Naive thymus-derived CD4-positive, alpha-beta T cell (primary cell): Measurements from ENCODE around the gene TET2. TPM values are rescaled to one million over a fixed set of nuclear protein-coding genes. Genes with fewer than 3 reads are reported as not detected.
A peak's percentile ranks its signal among the peaks of the same experiment; 100 is the strongest.

Experiments
- ATAC-seq: fragments of 150-1000 bp; cut with Tn5 transposase; 2 replicates; pipeline ENCODE4 v1.10.0; 2021; ENCODE audit warnings: mild to moderate bottlenecking, moderate library complexity
- CTCF ChIA-PET: fragments of 350-600 bp; sonication (Branson Sonifier 250); formaldehyde crosslinking; loops from one replicate; lab custom pipeline; 2021; ENCODE audit warnings: antibody characterized with exemption; lab: Charles Lee
- POLR2A ChIA-PET: fragments of 350-600 bp; sonication (Branson Sonifier 250); formaldehyde crosslinking; loops from one replicate; lab custom pipeline; 2021; ENCODE audit warnings: antibody characterized with exemption, inconsistent platforms; lab: Charles Lee
- DNase-seq, 9 donors: peaks; one replicate each; pipeline versions ENCODE4 v3.0.0 to v3.0.0-alpha.2; 2020 to 2022; ENCODE audit warnings: mixed read lengths in 1 of 9
- H3K27ac ChIP-seq: one replicate; pipeline ENCODE4 v1.7.0; 2013; ENCODE audit warnings: mild to moderate bottlenecking, low read depth, low read length, moderate library complexity
- H3K27me3 ChIP-seq, 2 donors: one replicate each; pipeline ENCODE4 v1.7.0; 2013; ENCODE audit warnings: low read length in 2 of 2, mild to moderate bottlenecking in 2 of 2, moderate library complexity in 2 of 2; ENCODE audit not compliant: control insufficient read depth in 2 of 2, insufficient read depth in 2 of 2
- H3K36me3 ChIP-seq, 3 experiments: 1 replicate in 2 of 3; 2 replicates in 1 of 3; pipeline ENCODE4 v1.7.0; 2013; ENCODE audit warnings: low read length in 3 of 3, mild to moderate bottlenecking in 3 of 3, moderate library complexity in 1 of 3; ENCODE audit not compliant: insufficient read depth in 3 of 3, control insufficient read depth in 2 of 3
- H3K4me1 ChIP-seq, 2 donors: one replicate each; pipeline ENCODE4 v1.7.0; 2013; ENCODE audit warnings: low read length in 2 of 2, mild to moderate bottlenecking in 2 of 2, moderate library complexity in 1 of 2; ENCODE audit not compliant: control insufficient read depth in 2 of 2, insufficient read depth in 2 of 2
- H3K4me3 ChIP-seq: 2 replicates; pipeline ENCODE4 v1.7.0; 2013; ENCODE audit warnings: mild to moderate bottlenecking, low read length
- H3K9me3 ChIP-seq, 3 experiments: 1 replicate in 2 of 3; 2 replicates in 1 of 3; pipeline ENCODE4 v1.7.0; 2013; ENCODE audit warnings: low read length in 3 of 3; ENCODE audit not compliant: control insufficient read depth in 2 of 3
- H3K27ac Mint-ChIP-seq, 9 donors: one replicate each; pipeline ENCODE4 v1.8.0; 2020 to 2022; ENCODE audit warnings: mixed read lengths in 9 of 9, mild to moderate bottlenecking in 8 of 9, moderate library complexity in 5 of 9, inconsistent platforms in 2 of 9
- H3K27me3 Mint-ChIP-seq, 5 donors: one replicate each; pipeline ENCODE4 v1.8.0; 2021 to 2022; ENCODE audit warnings: mixed read lengths in 5 of 5, mild to moderate bottlenecking in 1 of 5
- H3K36me3 Mint-ChIP-seq, 5 donors: one replicate each; pipeline ENCODE4 v1.8.0; 2020 to 2022; ENCODE audit warnings: mixed read lengths in 5 of 5, mild to moderate bottlenecking in 3 of 5, inconsistent platforms in 1 of 5
- H3K4me1 Mint-ChIP-seq, 7 donors: one replicate each; pipeline ENCODE4 v1.8.0; 2020 to 2022; ENCODE audit warnings: mixed read lengths in 7 of 7, mild to moderate bottlenecking in 3 of 7, inconsistent platforms in 1 of 7
- H3K4me3 Mint-ChIP-seq, 10 donors: one replicate each; pipeline ENCODE4 v1.8.0; 2020 to 2022; ENCODE audit warnings: mild to moderate bottlenecking in 10 of 10, mixed read lengths in 10 of 10, moderate library complexity in 6 of 10, inconsistent platforms in 2 of 10
- H3K9me3 Mint-ChIP-seq, 11 donors: one replicate each; pipeline ENCODE4 v1.8.0; 2020 to 2022; ENCODE audit warnings: mixed read lengths in 11 of 11, mild to moderate bottlenecking in 4 of 11, inconsistent platforms in 1 of 11, moderate library complexity in 1 of 11
- intact Hi-C, 2 donors: fragments of 100-400 bp; cut with micrococcal nuclease; formaldehyde crosslinking; loops; one replicate each; pipeline ENCODE4 v1.15.1; 2023
- polyA plus RNA-seq, 2 donors: library from polyadenylated mRNA; unstranded; fragments of 300-500 nt; fragmentation: Illumina TruSeq; gene quantifications; one replicate each; pipeline ENCODE4 v1.2.3, GENCODE V29; 2021
- total RNA-seq, 6 experiments: library from RNA in 5 of 6; stranded (reverse) in 5 of 6; gene quantifications; 1 replicate in 5 of 6; 2 replicates in 1 of 6; pipeline ENCODE4 v1.2.3 and lab custom pipeline; 2021 to 2026

The TET2 gene
- total and polyA plus RNA-seq, 7 experiments from 2014 or later, result 12.8 to 78.4 (median 19.0) TPM

GRCh38 chr4:105276361-105277104, 129.9 kb downstream of the TET2 start:
- POLR2A ChIA-PET, result no interaction called here
- DNase-seq (no peak), ATAC-seq (no peak)
- Histone ChIP-seq H3K4me3 (no peak overlapping the region), H3K9me3 (no peaks in the 10 kb centered on the region), H3K27ac (no peak overlapping the region), H3K27me3 (no peaks in the 10 kb centered on the region), H3K4me1 (no peaks in the 10 kb centered on the region), H3K36me3 (peaks cover 0 to 35% (median 0%) of the 10 kb centered on the region in 3 experiments)
- H3K36me3 Mint-ChIP-seq, result peaks cover 20 to 49% (median 48%) of the 10 kb centered on the region in 5 donors
- intact Hi-C loops, result no loop called here
- CTCF ChIA-PET, result no interaction called here
- H3K4me1 Mint-ChIP-seq, result peaks cover 0 to 24% (median 18%) of the 10 kb centered on the region in 7 donors
- no peak overlapping the region for H3K4me3 Mint-ChIP-seq
- no peak overlapping the region for H3K27ac Mint-ChIP-seq
- peaks cover 0 to 3% (median 0%) of the 10 kb centered on the region in 11 donors for H3K9me3 Mint-ChIP-seq
- no peaks in the 10 kb centered on the region for H3K27me3 Mint-ChIP-seq

- H3K9me3 ChIP-seq, result no peaks in the 10 kb centered on the region
- POLR2A ChIA-PET, result no interaction called here
- intact Hi-C loops, result no loop called here
- no peak overlapping the region for H3K27ac ChIP-seq
- no peaks in the 10 kb centered on the region for H3K27me3 Mint-ChIP-seq
- peaks cover 0 to 15% (median 7%) of the 10 kb centered on the region in 7 donors for H3K4me1 Mint-ChIP-seq
- CTCF ChIA-PET, result interaction anchor here (0.6 kb wide), 1 partner anchor 143 kb away, joined by 4 read pairs; no protein-coding TSS in a partner anchor
- no peak for DNase-seq
- ATAC-seq, result no peak
- no peaks in the 10 kb centered on the region for H3K27me3 ChIP-seq
- no peaks in the 10 kb centered on the region for H3K4me1 ChIP-seq
- H3K36me3 ChIP-seq, result peaks cover 0 to 29% (median 0%) of the 10 kb centered on the region in 3 experiments
- H3K36me3 Mint-ChIP-seq, result peaks cover 13 to 38% (median 37%) of the 10 kb centered on the region in 5 donors
- no peak overlapping the region for H3K4me3 Mint-ChIP-seq
- peaks cover 0 to 3% (median 0%) of the 10 kb centered on the region in 11 donors for H3K9me3 Mint-ChIP-seq
- peak overlapping the region in 2 of 9 donors; percentile 32 to 65 for H3K27ac Mint-ChIP-seq
- H3K4me3 ChIP-seq, result no peak overlapping the region
Measured at GRCh38 chr4:105277702-105278101, 131.0 kb downstream of the TET2 start.

GRCh38 chr4:105279314-105279713, 132.6 kb downstream of the TET2 start:
- H3K9me3 ChIP-seq, result no peaks in the 10 kb centered on the region
- no peak overlapping the region for H3K27ac ChIP-seq
- intact Hi-C loops, result no loop called here
- H3K36me3 Mint-ChIP-seq, result peaks cover 13 to 28% (median 22%) of the 10 kb centered on the region in 5 donors
- DNase-seq, result no peak
- POLR2A ChIA-PET, result no interaction called here
- H3K9me3 Mint-ChIP-seq, result peaks cover 0 to 3% (median 0%) of the 10 kb centered on the region in 11 donors
- no peak overlapping the region for H3K4me3 Mint-ChIP-seq
- CTCF ChIA-PET, result no interaction called here
- peaks cover 0 to 21% (median 0%) of the 10 kb centered on the region in 3 experiments for H3K36me3 ChIP-seq
- H3K4me3 ChIP-seq, result no peak overlapping the region
- no peaks in the 10 kb centered on the region for H3K27me3 ChIP-seq
- no peaks in the 10 kb centered on the region for H3K27me3 Mint-ChIP-seq
- H3K27ac Mint-ChIP-seq, result peak overlapping the region in 5 of 9 donors; percentile 0 to 65 (median 3)
- H3K4me1 ChIP-seq, result no peaks in the 10 kb centered on the region
- ATAC-seq, result no peak
- H3K4me1 Mint-ChIP-seq, result peaks cover 0 to 15% (median 3%) of the 10 kb centered on the region in 7 donors

GRCh38 chr4:105280338-105281123, 133.9 kb downstream of the TET2 start:
- no peaks in the 10 kb centered on the region for H3K27me3 Mint-ChIP-seq
- no peak overlapping the region for H3K4me3 Mint-ChIP-seq
- H3K36me3 ChIP-seq, result peaks cover 0 to 10% (median 0%) of the 10 kb centered on the region in 3 experiments
- H3K4me3 ChIP-seq, result no peak overlapping the region
- H3K9me3 Mint-ChIP-seq, result peaks cover 0 to 4% (median 0%) of the 10 kb centered on the region in 11 donors
- ATAC-seq (no peak), DNase-seq (no peak)
- peaks cover 0 to 15% (median 3%) of the 10 kb centered on the region in 7 donors for H3K4me1 Mint-ChIP-seq
- intact Hi-C loops, result no loop called here
- H3K36me3 Mint-ChIP-seq, result peaks cover 4 to 16% (median 12%) of the 10 kb centered on the region in 5 donors
- no peak overlapping the region for H3K27ac ChIP-seq
- CTCF ChIA-PET, result no interaction called here
- no peaks in the 10 kb centered on the region for H3K4me1 ChIP-seq
- H3K27me3 ChIP-seq, result no peaks in the 10 kb centered on the region
- H3K27ac Mint-ChIP-seq, result peak overlapping the region in 3 of 9 donors; percentile 17 to 70 (median 63)
- POLR2A ChIA-PET, result interaction anchor here (0.6 kb wide), 1 partner anchor 67 kb away, joined by 3 read pairs; no protein-coding TSS in a partner anchor
- H3K9me3 ChIP-seq, result no peaks in the 10 kb centered on the region

GRCh38 chr4:105281124-105281415, 134.4 kb downstream of the TET2 start:
- Mint-ChIP-seq H3K27ac (no peak overlapping the region), H3K9me3 (peaks cover 0 to 6% (median 0%) of the 10 kb centered on the region in 11 donors), H3K4me1 (peaks cover 0 to 15% (median 3%) of the 10 kb centered on the region in 7 donors), H3K4me3 (no peak overlapping the region), H3K36me3 (peaks cover 4 to 11% (median 8%) of the 10 kb centered on the region in 5 donors), H3K27me3 (no peaks in the 10 kb centered on the region)
- Histone ChIP-seq H3K4me3 (no peak overlapping the region), H3K9me3 (no peaks in the 10 kb centered on the region), H3K27me3 (no peaks in the 10 kb centered on the region), H3K36me3 (peaks cover 0 to 4% (median 0%) of the 10 kb centered on the region in 3 experiments), H3K27ac (no peak overlapping the region), H3K4me1 (no peaks in the 10 kb centered on the region)
- ChIA-PET POLR2A (no interaction called here), CTCF (no interaction called here)
- intact Hi-C loops, result no loop called here
- ATAC-seq (no peak), DNase-seq (no peak)

GRCh38 chr4:105282489-105282888, 135.8 kb downstream of the TET2 start:
- CTCF ChIA-PET, result no interaction called here
- no peaks in the 10 kb centered on the region for H3K4me1 ChIP-seq
- Mint-ChIP-seq H3K36me3 (peaks cover 0 to 10% (median 3%) of the 10 kb centered on the region in 5 donors), H3K4me3 (peak overlapping the region in 1 of 10 donors; percentile 10), H3K27ac (no peak overlapping the region), H3K9me3 (peaks cover 0 to 16% (median 5%) of the 10 kb centered on the region in 11 donors), H3K27me3 (no peaks in the 10 kb centered on the region), H3K4me1 (peaks cover 0 to 9% (median 3%) of the 10 kb centered on the region in 7 donors)
- POLR2A ChIA-PET, result no interaction called here
- no peaks in the 10 kb centered on the region for H3K27me3 ChIP-seq
- no peak for ATAC-seq
- no peak overlapping the region for H3K4me3 ChIP-seq
- no peaks in the 10 kb centered on the region for H3K9me3 ChIP-seq
- no peak overlapping the region for H3K27ac ChIP-seq
- DNase-seq, result no peak
- intact Hi-C loops, result no loop called here
- no peaks in the 10 kb centered on the region for H3K36me3 ChIP-seq
